ENCODE data around the gene CASP8AP2.

DNA sequence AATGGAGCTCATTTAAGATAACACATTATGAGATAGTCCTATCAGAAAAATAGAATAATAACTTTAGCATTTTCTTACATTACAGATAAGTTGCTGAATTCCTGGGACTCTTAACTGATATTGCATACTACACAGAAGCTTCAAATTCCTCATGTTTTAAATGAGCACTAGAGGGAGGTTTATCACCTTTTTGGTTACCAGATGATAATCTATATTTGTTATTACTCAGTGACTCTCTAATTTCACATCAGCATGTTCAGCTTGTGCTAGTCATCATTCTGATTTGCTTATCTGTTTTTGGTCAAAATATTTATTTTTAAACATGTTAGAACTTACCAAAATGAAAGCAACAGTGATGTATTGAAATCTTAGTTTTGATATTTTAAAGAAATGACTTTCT lies 44.0 kb downstream of the CASP8AP2 start:
- TF ChIP-seq, protein P1, sequence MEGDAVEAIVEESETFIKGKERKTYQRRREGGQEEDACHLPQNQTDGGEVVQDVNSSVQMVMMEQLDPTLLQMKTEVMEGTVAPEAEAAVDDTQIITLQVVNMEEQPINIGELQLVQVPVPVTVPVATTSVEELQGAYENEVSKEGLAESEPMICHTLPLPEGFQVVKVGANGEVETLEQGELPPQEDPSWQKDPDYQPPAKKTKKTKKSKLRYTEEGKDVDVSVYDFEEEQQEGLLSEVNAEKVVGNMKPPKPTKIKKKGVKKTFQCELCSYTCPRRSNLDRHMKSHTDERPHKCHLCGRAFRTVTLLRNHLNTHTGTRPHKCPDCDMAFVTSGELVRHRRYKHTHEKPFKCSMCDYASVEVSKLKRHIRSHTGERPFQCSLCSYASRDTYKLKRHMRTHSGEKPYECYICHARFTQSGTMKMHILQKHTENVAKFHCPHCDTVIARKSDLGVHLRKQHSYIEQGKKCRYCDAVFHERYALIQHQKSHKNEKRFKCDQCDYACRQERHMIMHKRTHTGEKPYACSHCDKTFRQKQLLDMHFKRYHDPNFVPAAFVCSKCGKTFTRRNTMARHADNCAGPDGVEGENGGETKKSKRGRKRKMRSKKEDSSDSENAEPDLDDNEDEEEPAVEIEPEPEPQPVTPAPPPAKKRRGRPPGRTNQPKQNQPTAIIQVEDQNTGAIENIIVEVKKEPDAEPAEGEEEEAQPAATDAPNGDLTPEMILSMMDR (IDR thresholded peaks at IDR 0.05 in 4 of 5, conservative IDR thresholded peaks at IDR 0.05 in 1 of 5), result no peak
- TF ChIP-seq POLR2A (IDR thresholded peaks at IDR 0.05), result no peak
